Measurements from ENCODE around the gene PRR11. TPM values are rescaled to one million over a fixed set of nuclear protein-coding genes. Genes with fewer than 3 reads are reported as not detected.

PRR11 gene
- total RNA-seq, 4 donors from 2014 or later = 1.5 to 4.1 (median 2.2) TPM

- no peak for DNase-seq
- Histone ChIP-seq H3K27me3 (no peaks in the 10 kb centered on the region), H3K27ac (no peak overlapping the region), H3K4me3 (no peak overlapping the region), H3K9me3 (no peaks in the 10 kb centered on the region), H3K4me1 (no peaks in the 10 kb centered on the region), H3K36me3 (no peaks in the 10 kb centered on the region)
- TF ChIP-seq CTCF (IDR thresholded peaks at IDR 0.05) (no peak), POLR2A (IDR thresholded peaks at IDR 0.05) (no peak)
Observed at GRCh38 chr17:59145571-59146096, 9.9 kb upstream of the PRR11 start.

- no peak for DNase-seq
- Histone ChIP-seq H3K9me3 (no peaks in the 10 kb centered on the region), H3K36me3 (no peaks in the 10 kb centered on the region), H3K4me1 (peaks cover 0 to 4% (median 0%) of the 10 kb centered on the region in 4 donors), H3K4me3 (no peak overlapping the region), H3K27ac (no peak overlapping the region), H3K27me3 (no peaks in the 10 kb centered on the region)
- TF ChIP-seq CTCF (IDR thresholded peaks at IDR 0.05) (no peak), POLR2A (IDR thresholded peaks at IDR 0.05) (no peak)
Observed at GRCh38 chr17:59149051-59149450, 6.5 kb upstream of the PRR11 start.

- Histone ChIP-seq H3K9me3 (no peaks in the 10 kb centered on the region), H3K4me1 (peaks cover 0 to 4% (median 0%) of the 10 kb centered on the region in 4 donors), H3K27ac (no peak overlapping the region), H3K27me3 (no peaks in the 10 kb centered on the region), H3K36me3 (no peaks in the 10 kb centered on the region), H3K4me3 (no peak overlapping the region)
- DNase-seq = no peak
- no peak for TF ChIP-seq CTCF (IDR thresholded peaks at IDR 0.05)
- TF ChIP-seq POLR2A (IDR thresholded peaks at IDR 0.05) = no peak
Observed at GRCh38 chr17:59149841-59150511, 5.6 kb upstream of the PRR11 start.

- Histone ChIP-seq H3K27me3 (no peaks in the 10 kb centered on the region), H3K27ac (no peak overlapping the region), H3K9me3 (no peaks in the 10 kb centered on the region), H3K36me3 (no peaks in the 10 kb centered on the region), H3K4me3 (no peak overlapping the region), H3K4me1 (peaks cover 0 to 4% (median 1%) of the 10 kb centered on the region in 4 donors)
- TF ChIP-seq CTCF (IDR thresholded peaks at IDR 0.05) (no peak), POLR2A (IDR thresholded peaks at IDR 0.05) (no peak)
- DNase-seq = no peak
Observed at GRCh38 chr17:59151006-59151405, 4.5 kb upstream of the PRR11 start.

GRCh38 chr17:59151591-59151990 lies 4.0 kb upstream of the PRR11 start:
- Histone ChIP-seq H3K4me3 (no peak overlapping the region), H3K4me1 (peaks cover 0 to 7% (median 4%) of the 10 kb centered on the region in 4 donors), H3K27me3 (no peaks in the 10 kb centered on the region), H3K36me3 (no peaks in the 10 kb centered on the region), H3K9me3 (no peaks in the 10 kb centered on the region), H3K27ac (no peak overlapping the region)
- no peak for DNase-seq
- TF ChIP-seq CTCF (IDR thresholded peaks at IDR 0.05) = no peak

Measured in Peyer's patch (tissue), 4 donors.